ENCODE results near the gene KCNQ1. TPM values are rescaled to one million over a fixed set of nuclear protein-coding genes. Genes with fewer than 3 reads are reported as not detected.

The KCNQ1 gene
- total and polyA plus RNA-seq, 2 donors (not counting 1 experiment from before 2014, with no cell fraction given) = 21.5 to 28.8 TPM

- 86% methylated on average over 14 of the region's 14 CpGs for WGBS (ENCODE audit: insufficient coverage)
- POLR2A ChIA-PET = no interaction called here
Observed at GRCh38 chr11:2422461-2423156, 22.2 kb upstream of the KCNQ1 start.

More at GRCh38 chr11:2422461-2423156, 22.2 kb upstream of the KCNQ1 start:
- no peak overlapping the region for H2AFZ ChIP-seq (ENCODE audit: insufficient read depth, low read depth, low read length, poor library complexity, severe bottlenecking)
- H3K27me3 ChIP-seq (replicated peaks in 1 of 4; ENCODE audit: control extremely low read depth in 1 of 4, control insufficient read depth in 3 of 4, insufficient read depth in 4 of 4, low read length in 3 of 4) = peaks cover 0 to 3% (median 0%) of the 10 kb centered on the region in 4 experiments
- DNase-seq (no peak), ATAC-seq (ENCODE audit: low read depth) (no peak)
- H3K27ac Mint-ChIP-seq = no peak overlapping the region
- no peak for TF ChIP-seq EZH2 (IDR thresholded peaks at IDR 0.05; ENCODE audit: borderline replicate concordance, insufficient read depth, low read depth, low read length, poor library complexity, severe bottlenecking)
- no peak for TF ChIP-seq CTCF (IDR thresholded peaks at IDR 0.05)
- no peaks in the 10 kb centered on the region for H3K36me3 ChIP-seq (replicated peaks in 1 of 2; ENCODE audit: control extremely low read depth in 1 of 2, control insufficient read depth in 1 of 2, extremely low read depth in 1 of 2, insufficient read depth in 2 of 2, low read length in 1 of 2)
- no peaks in the 10 kb centered on the region for H4K20me1 ChIP-seq (ENCODE audit: control insufficient read depth, insufficient read depth, low read length, poor library complexity, severe bottlenecking)
- H3K27me3 Mint-ChIP-seq = no peaks in the 10 kb centered on the region
- H3K9me3 Mint-ChIP-seq (ENCODE audit: insufficient read depth) = no peaks in the 10 kb centered on the region
- H3K27ac ChIP-seq (ENCODE audit: low read length in 2 of 2) = no peak overlapping the region
- CTCF ChIA-PET = interaction anchor here (0.6 to 11.1 kb wide), 7 partner anchors 111 to 478 kb away, joined by 3 to 583 read pairs (median 4); partner anchors contain the start of genes C11orf21 and TSPAN32
- intact Hi-C loops (cut with micrococcal nuclease) = no loop called here
- H3K9ac ChIP-seq (ENCODE audit: low read length) = no peak overlapping the region
- H3K79me2 ChIP-seq (ENCODE audit: control insufficient read depth, insufficient read depth, low read length) = no peaks in the 10 kb centered on the region
- H3K4me3 ChIP-seq (ENCODE audit: control extremely low read depth in 1 of 5, extremely low read depth in 1 of 5, insufficient read depth in 1 of 5, low read depth in 2 of 5, low read length in 4 of 5) = no peak overlapping the region
- peaks cover 0 to 2% (median 0%) of the 10 kb centered on the region in 3 donors for H3K9me3 ChIP-seq (ENCODE audit: control extremely low read depth in 1 of 3, control insufficient read depth in 2 of 3, insufficient read depth in 1 of 3, low read length in 2 of 3)
- no peak overlapping the region for H3K4me2 ChIP-seq (replicated peaks; ENCODE audit: low read depth, low read length, poor library complexity, severe bottlenecking)
- H3K4me1 Mint-ChIP-seq = peaks cover 3% of the 10 kb centered on the region
- H3K4me3 Mint-ChIP-seq = no peak overlapping the region
- H3K4me1 ChIP-seq (ENCODE audit: control insufficient read depth in 2 of 2, insufficient read depth in 2 of 2, low read length in 2 of 2) = peaks cover 5 to 15% of the 10 kb centered on the region in 2 donors

All from B cell (primary cell).